GM13976 (cell line): ENCODE results near the gene DES.

Experiments used
- DNase-seq: peaks from one replicate; pipeline ENCODE4 v3.0.0; 2012; ENCODE audit warnings: low spot score
- in situ Hi-C: fragments of 300-500 bp; cut with MboI; formaldehyde crosslinking; loops from one replicate; pipeline ENCODE4 v1.12.0; 2022; ENCODE audit warnings: low sequenced_read_pairs, mixed read lengths, inconsistent platforms; ENCODE audit not compliant: unreplicated experiment
- TF ChIP-seq, protein P1 (sequence below): IDR thresholded peaks from 2 replicates; pipeline ENCODE4 v1.5.1; 2012; ENCODE audit warnings: borderline replicate concordance, mild to moderate bottlenecking; ENCODE audit not compliant: insufficient read depth; ENCODE audit errors: extremely low read depth, missing control alignments, control extremely low read depth

DES gene

DNA sequence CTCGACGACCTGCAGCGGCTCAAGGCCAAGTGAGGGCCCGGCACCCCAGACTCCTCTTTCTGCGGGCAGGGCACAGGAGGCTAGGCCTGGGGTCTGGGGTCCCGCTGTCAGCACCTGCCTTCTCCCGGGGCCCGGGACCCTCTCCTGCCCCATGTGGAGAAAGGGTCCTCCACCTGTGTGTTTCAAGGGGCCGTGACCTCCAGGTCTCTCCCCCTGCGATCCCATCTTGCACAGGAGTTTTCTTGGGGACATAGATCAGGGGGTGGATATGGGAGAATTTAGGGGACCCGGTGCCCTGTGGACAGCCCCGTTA is 791 bp downstream of the DES start:
- in situ Hi-C loops: no loop called here
- no peak for DNase-seq
- TF ChIP-seq, protein P1, sequence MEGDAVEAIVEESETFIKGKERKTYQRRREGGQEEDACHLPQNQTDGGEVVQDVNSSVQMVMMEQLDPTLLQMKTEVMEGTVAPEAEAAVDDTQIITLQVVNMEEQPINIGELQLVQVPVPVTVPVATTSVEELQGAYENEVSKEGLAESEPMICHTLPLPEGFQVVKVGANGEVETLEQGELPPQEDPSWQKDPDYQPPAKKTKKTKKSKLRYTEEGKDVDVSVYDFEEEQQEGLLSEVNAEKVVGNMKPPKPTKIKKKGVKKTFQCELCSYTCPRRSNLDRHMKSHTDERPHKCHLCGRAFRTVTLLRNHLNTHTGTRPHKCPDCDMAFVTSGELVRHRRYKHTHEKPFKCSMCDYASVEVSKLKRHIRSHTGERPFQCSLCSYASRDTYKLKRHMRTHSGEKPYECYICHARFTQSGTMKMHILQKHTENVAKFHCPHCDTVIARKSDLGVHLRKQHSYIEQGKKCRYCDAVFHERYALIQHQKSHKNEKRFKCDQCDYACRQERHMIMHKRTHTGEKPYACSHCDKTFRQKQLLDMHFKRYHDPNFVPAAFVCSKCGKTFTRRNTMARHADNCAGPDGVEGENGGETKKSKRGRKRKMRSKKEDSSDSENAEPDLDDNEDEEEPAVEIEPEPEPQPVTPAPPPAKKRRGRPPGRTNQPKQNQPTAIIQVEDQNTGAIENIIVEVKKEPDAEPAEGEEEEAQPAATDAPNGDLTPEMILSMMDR: no peak

DNA sequence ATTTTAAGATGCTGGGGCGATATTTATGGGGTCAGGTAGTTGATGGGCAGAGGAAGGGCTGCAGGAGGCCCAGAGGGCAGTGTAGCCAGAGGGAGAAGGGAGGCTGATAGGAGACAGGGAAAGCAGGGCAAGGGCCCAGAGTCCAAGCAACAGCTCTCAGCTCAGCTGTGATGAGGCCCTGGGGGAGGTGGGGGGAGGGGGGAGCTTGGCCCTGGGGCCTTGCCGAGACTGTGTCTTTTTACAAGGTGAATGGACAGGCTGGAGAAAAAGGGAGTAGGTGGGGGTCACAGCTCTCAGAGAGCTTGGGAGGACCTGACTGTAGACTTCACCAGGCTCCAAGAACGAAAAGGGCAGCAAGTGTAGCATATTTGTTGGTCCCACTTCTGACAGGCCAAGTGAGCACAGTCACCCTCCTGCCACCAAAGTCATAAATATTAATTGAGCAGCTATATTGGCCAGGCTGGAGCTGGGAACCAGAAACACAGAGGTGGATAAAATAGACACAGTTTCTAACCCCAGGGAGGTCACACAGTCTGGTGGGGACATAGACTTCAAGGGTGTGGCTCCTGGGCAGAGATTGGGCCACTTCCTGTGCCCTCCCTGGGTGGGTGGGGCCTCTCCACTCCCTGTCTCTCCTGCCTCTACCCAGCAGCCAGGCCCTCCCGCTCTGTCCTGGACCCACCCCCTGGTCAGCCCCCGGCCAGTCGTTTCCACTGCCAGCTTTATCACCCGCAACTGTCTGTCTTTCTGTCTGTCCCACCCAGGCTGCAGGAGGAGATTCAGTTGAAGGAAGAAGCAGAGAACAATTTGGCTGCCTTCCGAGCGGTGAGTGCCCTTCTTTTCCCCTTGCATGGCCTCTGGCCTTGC is 1.4 kb downstream of the DES start:
- in situ Hi-C loops: no loop called here
- TF ChIP-seq, protein P1: no peak
- DNase-seq: no peak

DNA sequence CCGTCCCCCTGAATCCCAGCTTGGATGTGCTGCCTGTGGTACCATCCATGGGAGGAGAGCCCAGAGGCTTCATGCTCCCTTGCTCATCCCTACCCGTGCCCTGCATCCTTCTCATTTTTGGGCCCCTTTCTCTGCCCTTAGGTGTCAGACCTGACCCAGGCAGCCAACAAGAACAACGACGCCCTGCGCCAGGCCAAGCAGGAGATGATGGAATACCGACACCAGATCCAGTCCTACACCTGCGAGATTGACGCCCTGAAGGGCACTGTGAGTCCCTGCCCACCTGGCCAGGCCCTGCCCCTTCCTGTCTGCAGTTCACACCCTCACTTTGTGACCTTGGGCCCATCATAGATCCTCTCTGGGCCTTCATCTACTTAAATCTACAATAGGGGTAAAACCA is 2.5 kb downstream of the DES start:
- TF ChIP-seq, protein P1: no peak
- in situ Hi-C loops: no loop called here
- no peak for DNase-seq

DNA sequence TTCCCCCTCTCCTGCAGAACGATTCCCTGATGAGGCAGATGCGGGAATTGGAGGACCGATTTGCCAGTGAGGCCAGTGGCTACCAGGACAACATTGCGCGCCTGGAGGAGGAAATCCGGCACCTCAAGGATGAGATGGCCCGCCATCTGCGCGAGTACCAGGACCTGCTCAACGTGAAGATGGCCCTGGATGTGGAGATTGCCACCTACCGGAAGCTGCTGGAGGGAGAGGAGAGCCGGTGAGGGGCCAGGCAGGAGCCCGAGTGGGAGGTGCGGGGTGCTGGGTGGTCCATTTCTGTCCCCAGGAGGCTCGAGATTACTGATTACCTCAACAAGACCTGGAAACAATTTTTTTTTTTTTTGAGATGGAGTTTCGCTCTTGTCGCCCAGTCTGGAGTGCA is 3.1 kb downstream of the DES start:
- no peak for DNase-seq
- in situ Hi-C loops: no loop called here
- TF ChIP-seq, protein P1: no peak

DNA sequence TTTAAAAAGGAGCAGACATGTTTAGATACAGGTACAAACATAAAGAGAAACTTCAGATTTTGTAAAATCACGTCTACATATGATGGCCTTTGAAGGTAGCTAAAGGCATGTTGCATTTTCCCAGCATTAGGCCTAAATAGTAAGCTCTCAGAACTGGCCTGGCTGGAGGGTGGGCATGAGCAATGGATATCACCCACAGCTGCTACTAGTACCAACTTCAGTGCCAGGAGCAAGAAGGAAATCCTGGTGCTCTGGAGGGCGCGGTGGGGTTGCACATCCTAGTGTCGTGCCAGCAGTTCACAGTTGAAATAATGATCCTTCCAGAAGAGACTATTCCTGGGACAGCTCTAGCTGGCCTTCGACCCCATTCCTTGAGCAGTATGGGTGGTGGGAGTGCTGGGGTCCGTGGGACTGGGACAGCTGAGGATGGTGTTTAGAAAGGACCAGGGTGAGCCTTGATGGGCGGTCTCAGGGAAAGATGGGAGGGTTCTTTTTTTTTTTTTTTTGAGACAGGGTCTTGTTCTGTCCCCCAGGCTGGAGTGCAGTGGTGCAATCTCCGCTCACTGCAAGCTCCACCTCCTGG is 4.9 kb downstream of the DES start:
- TF ChIP-seq, protein P1: no peak
- in situ Hi-C loops: no loop called here
- no peak for DNase-seq

DNA sequence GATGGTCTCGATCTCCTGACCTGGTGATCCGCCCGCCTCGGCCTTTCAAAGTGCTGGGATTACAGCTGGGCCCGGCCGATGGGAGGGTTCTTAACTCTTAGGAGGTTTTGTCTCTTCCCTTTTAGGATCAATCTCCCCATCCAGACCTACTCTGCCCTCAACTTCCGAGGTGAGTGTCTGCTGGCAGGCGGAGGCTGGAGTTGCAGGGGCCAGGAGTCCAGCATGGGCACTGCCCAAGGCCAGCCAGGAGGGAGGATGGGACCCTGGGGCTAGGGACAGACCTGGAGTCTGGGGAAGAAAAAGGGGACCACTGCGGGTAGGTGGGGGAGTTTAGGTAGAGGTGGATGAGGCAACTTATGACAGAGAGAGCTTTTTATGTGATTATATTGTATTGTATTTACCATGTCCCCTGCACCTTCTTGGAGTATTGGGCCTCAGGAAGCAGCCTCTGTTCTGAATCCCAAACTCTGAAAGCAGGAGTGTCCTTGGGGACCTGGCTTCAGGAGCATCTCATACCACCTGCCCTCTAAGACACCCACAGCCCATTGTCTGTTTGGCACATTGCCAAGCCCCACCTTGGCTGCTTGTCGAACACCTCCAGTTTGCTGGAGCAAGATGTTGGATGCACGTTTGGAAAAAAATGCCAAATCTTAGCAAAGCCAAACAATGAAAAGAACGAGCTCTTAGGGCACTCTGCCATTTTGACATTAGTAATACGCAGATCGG is 5.6 kb downstream of the DES start:
- TF ChIP-seq, protein P1: no peak
- in situ Hi-C loops: no loop called here
- no peak for DNase-seq
